Measurements from ENCODE around the gene PTPRN2. TPM values are rescaled to one million over a fixed set of nuclear protein-coding genes. Genes with fewer than 3 reads are reported as not detected.
"Not testable (repeated sequence)": the region's sequence is repeated elsewhere in the genome, so short reads cannot be mapped to it uniquely, and the experiment has no call there.

The PTPRN2 gene
- polyA plus RNA-seq, 1 experiment, result 0.31 TPM

DNA sequence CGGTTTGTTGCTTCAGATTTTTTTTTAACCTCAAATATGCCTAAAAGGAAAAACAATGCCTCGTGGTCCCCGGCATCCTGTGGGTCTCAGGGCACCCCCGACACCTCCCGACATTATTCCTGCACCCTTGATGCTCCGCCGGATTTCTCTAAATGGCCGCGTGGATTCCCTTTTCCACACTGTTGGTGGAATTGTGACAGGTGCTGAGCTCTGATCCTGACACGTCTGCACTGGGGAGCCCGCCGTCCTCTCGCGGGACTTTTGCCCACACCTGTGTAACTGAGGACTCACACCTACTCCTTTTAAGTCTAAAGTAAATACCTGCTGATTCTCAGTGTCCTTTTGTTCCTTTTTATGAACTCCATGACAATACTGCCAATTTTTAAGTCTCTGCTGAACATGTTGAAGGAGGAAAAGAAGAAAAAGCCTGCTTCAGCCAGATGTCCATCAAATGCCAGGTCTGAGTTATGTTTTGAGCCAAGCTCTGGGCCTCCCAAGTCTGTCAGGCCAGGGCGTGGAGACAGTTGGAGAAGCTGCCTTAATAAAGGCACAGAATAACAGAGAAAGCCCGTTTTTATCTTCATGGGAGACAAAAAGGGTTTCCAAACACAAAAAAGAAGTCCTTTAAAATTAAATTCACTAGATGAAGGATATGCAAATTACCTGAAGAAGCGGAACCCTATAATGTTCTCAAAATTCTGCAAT, 682.6 kb downstream of the PTPRN2 start:
- POLR2A ChIA-PET, result no interaction called here
- CTCF ChIA-PET, result no interaction called here
- no peak for DNase-seq (ENCODE audit: low read depth)
- TF ChIP-seq, protein P1, sequence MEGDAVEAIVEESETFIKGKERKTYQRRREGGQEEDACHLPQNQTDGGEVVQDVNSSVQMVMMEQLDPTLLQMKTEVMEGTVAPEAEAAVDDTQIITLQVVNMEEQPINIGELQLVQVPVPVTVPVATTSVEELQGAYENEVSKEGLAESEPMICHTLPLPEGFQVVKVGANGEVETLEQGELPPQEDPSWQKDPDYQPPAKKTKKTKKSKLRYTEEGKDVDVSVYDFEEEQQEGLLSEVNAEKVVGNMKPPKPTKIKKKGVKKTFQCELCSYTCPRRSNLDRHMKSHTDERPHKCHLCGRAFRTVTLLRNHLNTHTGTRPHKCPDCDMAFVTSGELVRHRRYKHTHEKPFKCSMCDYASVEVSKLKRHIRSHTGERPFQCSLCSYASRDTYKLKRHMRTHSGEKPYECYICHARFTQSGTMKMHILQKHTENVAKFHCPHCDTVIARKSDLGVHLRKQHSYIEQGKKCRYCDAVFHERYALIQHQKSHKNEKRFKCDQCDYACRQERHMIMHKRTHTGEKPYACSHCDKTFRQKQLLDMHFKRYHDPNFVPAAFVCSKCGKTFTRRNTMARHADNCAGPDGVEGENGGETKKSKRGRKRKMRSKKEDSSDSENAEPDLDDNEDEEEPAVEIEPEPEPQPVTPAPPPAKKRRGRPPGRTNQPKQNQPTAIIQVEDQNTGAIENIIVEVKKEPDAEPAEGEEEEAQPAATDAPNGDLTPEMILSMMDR (IDR thresholded peaks at IDR 0.05; ENCODE audit: insufficient read depth, low read depth, low read length), result no peak
- no peaks in the 10 kb centered on the region for H3K27me3 ChIP-seq (ENCODE audit: control insufficient read depth, insufficient read depth, low read length)
- no peak overlapping the region for H3K4me3 ChIP-seq (ENCODE audit: low read depth, low read length)
- H3K36me3 ChIP-seq (ENCODE audit: control insufficient read depth, insufficient read depth, low read length), result no peaks in the 10 kb centered on the region

DNA sequence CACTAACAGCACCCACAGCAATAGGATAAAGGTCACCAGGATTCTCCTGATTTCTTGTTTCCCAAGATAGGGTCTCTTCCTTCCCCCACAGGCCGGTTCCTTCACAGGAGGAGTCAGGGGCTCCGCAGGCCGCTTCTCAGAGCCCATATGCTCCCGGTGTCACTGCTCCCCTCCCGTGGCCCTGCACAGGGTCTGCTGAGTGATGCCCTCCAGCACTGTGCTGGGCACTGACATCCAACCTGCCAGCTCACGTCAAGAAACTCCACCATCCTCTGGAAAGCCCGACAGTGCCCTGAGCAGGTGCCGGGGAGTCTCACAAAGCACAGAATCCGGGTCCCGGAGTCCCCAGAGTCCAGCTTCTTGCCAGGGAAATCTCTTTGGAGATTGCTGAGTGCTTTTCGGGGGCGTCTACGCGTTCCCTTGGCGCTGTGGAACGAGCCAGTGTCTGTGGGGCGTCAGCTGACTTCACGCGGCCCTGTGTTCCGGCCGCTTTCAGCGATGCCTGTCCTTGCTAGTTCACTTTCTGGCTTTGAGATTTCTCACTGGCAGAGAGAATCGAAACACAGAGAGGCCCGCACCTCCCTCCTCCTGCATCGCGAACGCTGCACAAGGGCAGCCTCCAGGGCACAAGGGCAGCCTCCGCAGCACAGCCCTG, 683.3 kb downstream of the PTPRN2 start:
- Histone ChIP-seq H3K36me3 (ENCODE audit: control insufficient read depth, insufficient read depth, low read length) (no peaks in the 10 kb centered on the region), H3K4me3 (ENCODE audit: low read depth, low read length) (no peak overlapping the region), H3K27me3 (ENCODE audit: control insufficient read depth, insufficient read depth, low read length) (no peaks in the 10 kb centered on the region)
- TF ChIP-seq, protein P1 (IDR thresholded peaks at IDR 0.05; ENCODE audit: insufficient read depth, low read depth, low read length), result no peak
- DNase-seq (ENCODE audit: low read depth), result no peak
- CTCF ChIA-PET, result no interaction called here
- POLR2A ChIA-PET, result no interaction called here

DNA sequence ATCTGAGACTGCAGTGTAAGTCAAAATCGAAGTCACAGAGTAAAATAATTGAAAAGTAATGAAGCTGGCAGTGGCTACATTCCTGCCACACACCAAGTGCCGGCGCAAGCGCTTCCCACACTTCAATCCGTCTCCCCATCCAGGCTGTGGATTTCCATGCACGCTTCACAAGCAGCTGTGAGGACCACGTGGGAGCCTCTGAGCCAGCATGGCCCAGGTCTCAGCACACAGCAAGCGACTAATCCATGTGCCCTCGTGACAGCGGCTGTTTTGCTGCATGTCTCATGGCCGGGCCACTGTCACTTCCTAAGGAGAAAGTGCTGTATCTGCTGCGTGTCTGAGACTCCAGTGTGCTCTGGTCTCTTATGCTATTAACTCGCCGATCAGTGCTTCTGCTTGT, 683.9 kb downstream of the PTPRN2 start:
- CTCF ChIA-PET, result no interaction called here
- TF ChIP-seq, protein P1 (IDR thresholded peaks at IDR 0.05; ENCODE audit: insufficient read depth, low read depth, low read length), result no peak
- DNase-seq (ENCODE audit: low read depth), result no peak
- no peak overlapping the region for H3K4me3 ChIP-seq (ENCODE audit: low read depth, low read length)
- POLR2A ChIA-PET, result no interaction called here
- H3K36me3 ChIP-seq (ENCODE audit: control insufficient read depth, insufficient read depth, low read length), result no peaks in the 10 kb centered on the region
- H3K27me3 ChIP-seq (ENCODE audit: control insufficient read depth, insufficient read depth, low read length), result no peaks in the 10 kb centered on the region

DNA sequence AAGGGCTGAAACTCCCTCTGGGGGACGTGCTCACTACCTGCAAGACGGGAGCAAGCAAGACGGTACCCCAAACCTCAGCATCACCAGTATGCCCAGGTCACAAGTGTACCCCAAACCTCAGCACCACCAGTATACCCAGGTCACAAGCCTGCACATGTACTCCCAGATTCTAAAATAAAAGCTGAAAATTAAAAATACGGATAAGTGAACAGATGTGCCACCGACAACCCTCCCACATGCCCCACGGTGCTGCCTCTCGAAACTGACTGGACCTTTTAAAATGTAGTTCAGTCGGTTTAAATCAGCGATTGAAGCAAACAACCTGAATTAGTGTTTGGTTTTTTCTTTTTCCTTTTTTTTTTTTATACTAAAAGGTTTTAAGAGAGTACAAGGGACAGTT, 684.3 kb downstream of the PTPRN2 start:
- no peak for DNase-seq (ENCODE audit: low read depth)
- Histone ChIP-seq H3K36me3 (ENCODE audit: control insufficient read depth, insufficient read depth, low read length) (no peaks in the 10 kb centered on the region), H3K27me3 (ENCODE audit: control insufficient read depth, insufficient read depth, low read length) (no peaks in the 10 kb centered on the region), H3K4me3 (ENCODE audit: low read depth, low read length) (no peak overlapping the region)
- ChIA-PET CTCF (no interaction called here), POLR2A (no interaction called here)
- TF ChIP-seq, protein P1 (IDR thresholded peaks at IDR 0.05; ENCODE audit: insufficient read depth, low read depth, low read length), result no peak

DNA sequence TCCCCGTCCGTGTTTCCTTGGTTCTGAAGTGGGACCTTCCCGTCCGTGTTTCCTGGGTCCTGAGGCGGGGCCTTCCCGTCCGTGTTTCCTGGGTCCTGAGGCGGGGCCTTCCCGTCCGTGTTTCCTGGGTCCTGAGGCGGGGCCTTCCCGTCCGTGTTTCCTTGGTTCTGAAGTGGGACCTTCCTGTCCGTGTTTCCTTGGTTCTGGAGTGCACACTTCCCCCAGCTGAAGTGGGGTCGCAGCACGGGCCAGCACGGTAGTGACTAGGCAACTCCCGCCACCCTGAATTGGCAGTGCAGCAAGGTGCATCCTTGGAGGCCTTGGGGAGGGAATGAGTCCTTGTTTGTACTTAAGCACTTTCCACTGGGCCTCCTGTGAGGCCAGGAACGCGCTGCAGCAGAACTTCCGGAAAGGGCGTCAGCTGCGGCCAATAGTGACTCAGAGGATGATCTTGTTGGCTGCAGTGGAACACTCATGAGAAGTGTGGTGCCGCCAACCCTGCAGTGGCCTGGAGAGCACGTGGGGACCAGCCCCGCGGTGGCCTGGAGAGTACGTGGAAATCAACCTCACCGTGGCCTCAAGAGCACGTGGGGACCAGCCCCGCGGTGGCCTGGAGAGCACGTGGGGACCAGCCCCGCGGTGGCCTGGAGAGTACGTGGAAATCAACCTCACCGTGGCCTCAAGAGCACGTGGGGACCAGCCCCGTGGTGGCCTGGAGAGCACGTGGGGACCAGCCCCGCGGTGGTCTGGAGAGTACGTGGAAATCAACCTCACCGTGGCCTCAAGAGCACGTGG, 685.6 kb downstream of the PTPRN2 start:
- H3K27me3 ChIP-seq (ENCODE audit: control insufficient read depth, insufficient read depth, low read length); POLR2A ChIA-PET; CTCF ChIA-PET; H3K4me3 ChIP-seq (ENCODE audit: low read depth, low read length); H3K36me3 ChIP-seq (ENCODE audit: control insufficient read depth, insufficient read depth, low read length); DNase-seq (ENCODE audit: low read depth): not testable (repeated sequence)

All from BJ (cell line).